GM13976 (cell line): ENCODE measurements around the gene IRAK4.

ENCODE experiments used
- DNase-seq: peaks from one replicate; pipeline ENCODE4 v3.0.0; 2012; ENCODE audit warnings: low spot score
- in situ Hi-C: fragments of 300-500 bp; cut with MboI; formaldehyde crosslinking; loops from one replicate; pipeline ENCODE4 v1.12.0; 2022; ENCODE audit warnings: low sequenced_read_pairs, mixed read lengths, inconsistent platforms; ENCODE audit not compliant: unreplicated experiment
- TF ChIP-seq, protein P1 (sequence below): IDR thresholded peaks from 2 replicates; pipeline ENCODE4 v1.5.1; 2012; ENCODE audit warnings: borderline replicate concordance, mild to moderate bottlenecking; ENCODE audit not compliant: insufficient read depth; ENCODE audit errors: extremely low read depth, missing control alignments, control extremely low read depth

The IRAK4 gene

DNA sequence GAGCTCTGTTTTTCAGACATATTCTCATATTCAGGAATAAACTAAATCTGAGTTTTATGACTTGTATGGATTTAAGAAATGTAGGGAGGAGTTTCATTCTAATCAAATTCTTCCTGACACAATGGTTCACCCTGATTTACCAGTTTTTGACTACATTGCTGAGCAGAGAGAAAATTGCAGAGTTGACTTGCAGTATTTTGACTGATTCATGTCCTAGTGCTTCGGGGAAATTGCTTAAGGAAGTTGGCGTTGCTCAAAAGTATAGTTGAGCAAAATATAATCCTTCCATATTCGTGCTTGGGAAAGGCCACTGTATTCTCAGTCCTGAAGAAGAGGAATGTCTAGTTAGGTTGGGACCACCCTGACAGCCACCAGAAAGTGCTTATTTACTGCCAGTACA lies 48.6 kb downstream of the IRAK4 start:
- in situ Hi-C loops = no loop called here
- TF ChIP-seq, protein P1, sequence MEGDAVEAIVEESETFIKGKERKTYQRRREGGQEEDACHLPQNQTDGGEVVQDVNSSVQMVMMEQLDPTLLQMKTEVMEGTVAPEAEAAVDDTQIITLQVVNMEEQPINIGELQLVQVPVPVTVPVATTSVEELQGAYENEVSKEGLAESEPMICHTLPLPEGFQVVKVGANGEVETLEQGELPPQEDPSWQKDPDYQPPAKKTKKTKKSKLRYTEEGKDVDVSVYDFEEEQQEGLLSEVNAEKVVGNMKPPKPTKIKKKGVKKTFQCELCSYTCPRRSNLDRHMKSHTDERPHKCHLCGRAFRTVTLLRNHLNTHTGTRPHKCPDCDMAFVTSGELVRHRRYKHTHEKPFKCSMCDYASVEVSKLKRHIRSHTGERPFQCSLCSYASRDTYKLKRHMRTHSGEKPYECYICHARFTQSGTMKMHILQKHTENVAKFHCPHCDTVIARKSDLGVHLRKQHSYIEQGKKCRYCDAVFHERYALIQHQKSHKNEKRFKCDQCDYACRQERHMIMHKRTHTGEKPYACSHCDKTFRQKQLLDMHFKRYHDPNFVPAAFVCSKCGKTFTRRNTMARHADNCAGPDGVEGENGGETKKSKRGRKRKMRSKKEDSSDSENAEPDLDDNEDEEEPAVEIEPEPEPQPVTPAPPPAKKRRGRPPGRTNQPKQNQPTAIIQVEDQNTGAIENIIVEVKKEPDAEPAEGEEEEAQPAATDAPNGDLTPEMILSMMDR = no peak
- DNase-seq = no peak

GRCh38 chr12:43812057-43812456 lies 53.3 kb downstream of the IRAK4 start:
- TF ChIP-seq, protein P1 = no peak
- no peak for DNase-seq
- in situ Hi-C loops = no loop called here

DNA sequence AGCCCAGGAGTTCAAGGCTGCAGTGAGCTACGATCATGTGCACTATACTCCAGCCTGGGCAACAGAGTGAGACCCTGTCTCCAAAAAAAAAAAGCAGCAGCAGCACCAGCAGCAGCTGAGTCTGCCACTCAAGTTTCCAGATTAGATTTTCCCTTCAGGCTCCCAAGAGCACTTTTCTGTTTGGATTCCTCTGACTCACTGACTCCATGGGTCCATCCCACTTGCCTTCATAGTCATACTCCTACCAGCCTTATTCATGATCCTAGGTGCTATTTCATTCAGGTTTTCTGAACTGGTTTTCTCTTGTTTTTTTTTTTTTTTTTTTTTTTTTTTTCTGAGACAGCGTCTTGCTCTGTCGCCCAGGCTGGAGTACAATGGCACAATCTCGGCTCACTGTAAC lies 54.2 kb downstream of the IRAK4 start:
- TF ChIP-seq, protein P1 = no peak
- no peak for DNase-seq
- in situ Hi-C loops = no loop called here

- in situ Hi-C loops = no loop called here
- TF ChIP-seq, protein P1 = no peak
- DNase-seq = no peak
These were observed 56.7 kb downstream of the IRAK4 start for GRCh38 chr12:43815416-43815815.

DNA sequence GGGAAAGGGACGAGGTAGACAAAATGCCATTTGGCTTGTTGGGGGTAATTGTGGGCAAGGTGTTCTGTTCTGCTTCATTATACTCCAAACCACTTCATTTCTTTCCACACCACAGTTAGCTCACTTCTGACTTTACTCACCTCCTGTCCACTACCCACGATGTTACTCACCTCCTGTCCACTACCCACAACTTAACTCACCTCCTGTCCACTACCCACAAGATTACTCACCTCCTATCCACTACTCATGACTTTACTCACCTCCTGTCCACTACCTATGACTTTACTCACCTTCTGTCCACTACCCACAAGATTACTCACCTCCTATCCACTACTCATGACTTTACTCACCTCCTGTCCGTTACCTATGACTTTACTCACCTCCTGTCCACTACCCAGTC lies 57.4 kb downstream of the IRAK4 start:
- in situ Hi-C loops = no loop called here
- DNase-seq = no peak
- TF ChIP-seq, protein P1 = no peak

GRCh38 chr12:43824207-43824775 lies 65.5 kb downstream of the IRAK4 start:
- DNase-seq = no peak
- in situ Hi-C loops = no loop called here

More at GRCh38 chr12:43824207-43824775, 65.5 kb downstream of the IRAK4 start:
- TF ChIP-seq, protein P1 = no peak
